K562 (cell line): ENCODE results near the gene UBE2M. TPM values are rescaled to one million over a fixed set of nuclear protein-coding genes. Genes with fewer than 3 reads are reported as not detected.

Experiments
- BMI1 ChIP-seq: fragments of 150-350 bp; IDR thresholded peaks from 2 replicates; pipeline ENCODE4 v1.6.1; 2014; ENCODE audit warnings: low read length
- CREBBP ChIP-seq: IDR thresholded peaks from one replicate; pipeline ENCODE4 v1.6.1; 2012; ENCODE audit warnings: low read depth, mild to moderate bottlenecking, control low read depth, inconsistent platforms, low read length
- KLF1 ChIP-seq: fragments of 450-650 bp; IDR thresholded peaks from 2 replicates; pipeline ENCODE4 v1.6.1; 2016; ENCODE audit warnings: missing genetic modification characterization, missing compliant biosample characterization
- RUNX1 ChIP-seq: sonication (generic); IDR thresholded peaks from 2 replicates; pipeline ENCODE4 v1.6.1; 2016; ENCODE audit warnings: antibody characterized with exemption, low read depth
- SNIP1 ChIP-seq: fragments of 450-650 bp; IDR thresholded peaks from 2 replicates; pipeline ENCODE4 v1.7.1; 2017; ENCODE audit warnings: low read depth, mild to moderate bottlenecking
- TAF1 ChIP-seq: IDR thresholded peaks from 2 replicates; pipeline ENCODE4 v1.6.1; 2011; ENCODE audit warnings: mild to moderate bottlenecking, low read length, moderate library complexity; ENCODE audit not compliant: insufficient read depth, control insufficient read depth, severe bottlenecking; ENCODE audit errors: extremely low read depth
- ZNF121 ChIP-seq: sonication (generic); formaldehyde crosslinking; conservative IDR thresholded peaks from 2 replicates; pipeline ENCODE4 v1.8.0; 2022; ENCODE audit warnings: missing genetic modification reagents
- ZSCAN32 ChIP-seq: fragments of 450-650 bp; formaldehyde crosslinking; IDR thresholded peaks from 2 replicates; pipeline ENCODE4 v1.4.0; 2020; ENCODE audit warnings: mild to moderate bottlenecking, moderate library complexity
- polyA plus RNA-seq, 8 experiments: library from polyadenylated mRNA; depleted of rRNA in 4 of 8; stranded (reverse) in 5 of 8; unstranded in 3 of 8; fragments of >200 nt; fragmentation: Nextera tagmentation in 2 of 8; fragmentation: Illumina TruSeq in 1 of 8; extraction: Ambion mirVana in 2 of 8; extraction: Trizol in 1 of 8; gene quantifications; 2 replicates each; pipeline versions ENCODE4 v1.2.1 to v1.2.3, GENCODE V29; 2011 to 2014; ENCODE audit warnings: inconsistent platforms in 1 of 8, missing spikeins in 1 of 8
- total RNA-seq, 7 experiments: library from RNA; depleted of rRNA in 6 of 7; stranded (reverse); fragments of >200 nt in 6 of 7; fragmentation: Illumina TruSeq in 2 of 7; extraction: Trizol in 2 of 7; gene quantifications; 2 replicates each; pipeline versions ENCODE4 v1.2.1 to v1.2.3, GENCODE V29; 2011 to 2021; ENCODE audit warnings: low replicate concordance in 1 of 7
- TF ChIP-seq, protein P1 (sequence below): fragments of 200-800 bp; sonication (Bioruptor generic); IDR thresholded peaks from 2 replicates; pipeline ENCODE4 v1.6.1; 2016; ENCODE audit warnings: missing genetic modification characterization, missing compliant biosample characterization
- TF ChIP-seq, protein P2 (sequence below): sonication (generic); formaldehyde crosslinking; IDR thresholded peaks from 2 replicates; pipeline ENCODE4 v1.8.0; 2022; ENCODE audit warnings: mild to moderate bottlenecking, missing genetic modification reagents
- TF ChIP-seq, protein P3 (sequence below), 2 experiments: fragments of 250-450 bp in 1 of 2; fragments of 450-650 bp in 1 of 2; sonication (Bioruptor Pico) in 1 of 2; IDR thresholded peaks; 2 replicates each; pipeline versions ENCODE4 v1.6.1 to v1.8.0; 2016 to 2021; ENCODE audit warnings: mild to moderate bottlenecking in 2 of 2, moderate library complexity in 2 of 2, missing compliant biosample characterization in 1 of 2, missing genetic modification characterization in 1 of 2
- TF ChIP-seq, protein P4 (sequence below): IDR thresholded peaks from 2 replicates; pipeline ENCODE4 v1.6.1; 2012; ENCODE audit warnings: low read depth, low read length, improper control_type of control experiment, borderline replicate concordance

Gene UBE2M
- total and polyA plus RNA-seq, 9 of the 15 experiments (the other 6 are each of a cell fraction or from before 2014, with no cell fraction given), result 0.92 to 163 (median 85.7) TPM

DNA sequence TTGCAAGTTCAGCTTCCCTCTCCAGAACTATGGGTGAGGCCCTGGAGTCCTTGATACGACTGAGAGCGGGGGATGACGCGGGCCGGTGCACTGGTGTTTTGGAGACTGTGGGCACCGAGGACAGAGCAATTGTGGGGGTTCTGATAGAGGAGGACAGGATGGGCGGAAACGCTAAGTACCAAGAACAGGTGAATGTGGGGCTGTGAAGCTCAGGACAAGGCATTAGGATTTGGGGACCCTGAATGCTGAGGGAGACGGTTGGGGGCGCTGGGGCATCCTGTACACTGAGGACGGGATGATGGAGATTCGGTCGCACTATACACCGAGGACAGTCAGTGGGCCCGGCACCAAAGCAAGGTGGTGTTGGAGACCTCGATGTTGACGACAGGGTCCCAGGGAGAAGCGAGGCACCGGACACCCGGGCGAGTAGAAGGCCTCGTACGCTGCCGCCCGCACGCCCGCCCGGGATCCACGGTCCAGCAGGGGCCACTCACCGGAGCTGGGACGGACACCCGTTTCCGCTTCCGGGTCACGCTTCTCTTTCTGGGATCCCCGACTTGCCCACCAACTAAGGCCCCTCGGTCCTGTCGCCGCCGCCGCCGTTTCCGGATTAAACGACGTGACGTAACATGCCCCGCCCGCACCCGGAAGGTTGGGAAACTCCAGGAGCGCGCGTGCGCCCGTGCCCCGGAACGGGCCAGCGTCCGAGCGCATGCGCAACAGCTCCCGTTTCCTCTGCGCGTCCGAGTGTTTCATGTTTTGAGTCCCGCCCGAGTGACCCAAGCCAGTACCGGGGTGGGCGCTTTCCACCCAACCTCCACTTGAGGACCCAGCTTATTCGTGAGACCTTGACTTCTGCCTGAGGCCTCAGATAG is 3.7 kb downstream of the UBE2M start, which contains the start of gene CHMP2A (continued):
- TF ChIP-seq, protein P1, sequence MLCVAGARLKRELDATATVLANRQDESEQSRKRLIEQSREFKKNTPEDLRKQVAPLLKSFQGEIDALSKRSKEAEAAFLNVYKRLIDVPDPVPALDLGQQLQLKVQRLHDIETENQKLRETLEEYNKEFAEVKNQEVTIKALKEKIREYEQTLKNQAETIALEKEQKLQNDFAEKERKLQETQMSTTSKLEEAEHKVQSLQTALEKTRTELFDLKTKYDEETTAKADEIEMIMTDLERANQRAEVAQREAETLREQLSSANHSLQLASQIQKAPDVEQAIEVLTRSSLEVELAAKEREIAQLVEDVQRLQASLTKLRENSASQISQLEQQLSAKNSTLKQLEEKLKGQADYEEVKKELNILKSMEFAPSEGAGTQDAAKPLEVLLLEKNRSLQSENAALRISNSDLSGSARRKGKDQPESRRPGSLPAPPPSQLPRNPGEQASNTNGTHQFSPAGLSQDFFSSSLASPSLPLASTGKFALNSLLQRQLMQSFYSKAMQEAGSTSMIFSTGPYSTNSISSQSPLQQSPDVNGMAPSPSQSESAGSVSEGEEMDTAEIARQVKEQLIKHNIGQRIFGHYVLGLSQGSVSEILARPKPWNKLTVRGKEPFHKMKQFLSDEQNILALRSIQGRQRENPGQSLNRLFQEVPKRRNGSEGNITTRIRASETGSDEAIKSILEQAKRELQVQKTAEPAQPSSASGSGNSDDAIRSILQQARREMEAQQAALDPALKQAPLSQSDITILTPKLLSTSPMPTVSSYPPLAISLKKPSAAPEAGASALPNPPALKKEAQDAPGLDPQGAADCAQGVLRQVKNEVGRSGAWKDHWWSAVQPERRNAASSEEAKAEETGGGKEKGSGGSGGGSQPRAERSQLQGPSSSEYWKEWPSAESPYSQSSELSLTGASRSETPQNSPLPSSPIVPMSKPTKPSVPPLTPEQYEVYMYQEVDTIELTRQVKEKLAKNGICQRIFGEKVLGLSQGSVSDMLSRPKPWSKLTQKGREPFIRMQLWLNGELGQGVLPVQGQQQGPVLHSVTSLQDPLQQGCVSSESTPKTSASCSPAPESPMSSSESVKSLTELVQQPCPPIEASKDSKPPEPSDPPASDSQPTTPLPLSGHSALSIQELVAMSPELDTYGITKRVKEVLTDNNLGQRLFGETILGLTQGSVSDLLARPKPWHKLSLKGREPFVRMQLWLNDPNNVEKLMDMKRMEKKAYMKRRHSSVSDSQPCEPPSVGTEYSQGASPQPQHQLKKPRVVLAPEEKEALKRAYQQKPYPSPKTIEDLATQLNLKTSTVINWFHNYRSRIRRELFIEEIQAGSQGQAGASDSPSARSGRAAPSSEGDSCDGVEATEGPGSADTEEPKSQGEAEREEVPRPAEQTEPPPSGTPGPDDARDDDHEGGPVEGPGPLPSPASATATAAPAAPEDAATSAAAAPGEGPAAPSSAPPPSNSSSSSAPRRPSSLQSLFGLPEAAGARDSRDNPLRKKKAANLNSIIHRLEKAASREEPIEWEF (CRISPR knock-in tag), result no peak
- TF ChIP-seq TAF1 (peak; percentile 59), KLF1 (peak; percentile 60), SNIP1 (no peak), CREBBP (no peak), RUNX1 (peak; percentile 82; the same call in 1 of the 2 replicates), BMI1 (no peak), ZNF121 (no peak), ZSCAN32 (CRISPR knock-in tag) (0 out of 2 replicates have a peak, but pooled peaks have one; percentile 62)
- TF ChIP-seq, protein P2, sequence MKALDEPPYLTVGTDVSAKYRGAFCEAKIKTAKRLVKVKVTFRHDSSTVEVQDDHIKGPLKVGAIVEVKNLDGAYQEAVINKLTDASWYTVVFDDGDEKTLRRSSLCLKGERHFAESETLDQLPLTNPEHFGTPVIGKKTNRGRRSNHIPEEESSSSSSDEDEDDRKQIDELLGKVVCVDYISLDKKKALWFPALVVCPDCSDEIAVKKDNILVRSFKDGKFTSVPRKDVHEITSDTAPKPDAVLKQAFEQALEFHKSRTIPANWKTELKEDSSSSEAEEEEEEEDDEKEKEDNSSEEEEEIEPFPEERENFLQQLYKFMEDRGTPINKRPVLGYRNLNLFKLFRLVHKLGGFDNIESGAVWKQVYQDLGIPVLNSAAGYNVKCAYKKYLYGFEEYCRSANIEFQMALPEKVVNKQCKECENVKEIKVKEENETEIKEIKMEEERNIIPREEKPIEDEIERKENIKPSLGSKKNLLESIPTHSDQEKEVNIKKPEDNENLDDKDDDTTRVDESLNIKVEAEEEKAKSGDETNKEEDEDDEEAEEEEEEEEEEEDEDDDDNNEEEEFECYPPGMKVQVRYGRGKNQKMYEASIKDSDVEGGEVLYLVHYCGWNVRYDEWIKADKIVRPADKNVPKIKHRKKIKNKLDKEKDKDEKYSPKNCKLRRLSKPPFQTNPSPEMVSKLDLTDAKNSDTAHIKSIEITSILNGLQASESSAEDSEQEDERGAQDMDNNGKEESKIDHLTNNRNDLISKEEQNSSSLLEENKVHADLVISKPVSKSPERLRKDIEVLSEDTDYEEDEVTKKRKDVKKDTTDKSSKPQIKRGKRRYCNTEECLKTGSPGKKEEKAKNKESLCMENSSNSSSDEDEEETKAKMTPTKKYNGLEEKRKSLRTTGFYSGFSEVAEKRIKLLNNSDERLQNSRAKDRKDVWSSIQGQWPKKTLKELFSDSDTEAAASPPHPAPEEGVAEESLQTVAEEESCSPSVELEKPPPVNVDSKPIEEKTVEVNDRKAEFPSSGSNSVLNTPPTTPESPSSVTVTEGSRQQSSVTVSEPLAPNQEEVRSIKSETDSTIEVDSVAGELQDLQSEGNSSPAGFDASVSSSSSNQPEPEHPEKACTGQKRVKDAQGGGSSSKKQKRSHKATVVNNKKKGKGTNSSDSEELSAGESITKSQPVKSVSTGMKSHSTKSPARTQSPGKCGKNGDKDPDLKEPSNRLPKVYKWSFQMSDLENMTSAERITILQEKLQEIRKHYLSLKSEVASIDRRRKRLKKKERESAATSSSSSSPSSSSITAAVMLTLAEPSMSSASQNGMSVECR, result no peak
- TF ChIP-seq, protein P3, sequence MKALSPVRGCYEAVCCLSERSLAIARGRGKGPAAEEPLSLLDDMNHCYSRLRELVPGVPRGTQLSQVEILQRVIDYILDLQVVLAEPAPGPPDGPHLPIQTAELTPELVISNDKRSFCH (CRISPR knock-in tag; IDR thresholded peaks at IDR 0.05), result no peak
- TF ChIP-seq, protein P3 (tag; IDR thresholded peaks at IDR 0.05), result peak; percentile 38; the same call in 1 of the 2 replicates
- TF ChIP-seq, protein P4, sequence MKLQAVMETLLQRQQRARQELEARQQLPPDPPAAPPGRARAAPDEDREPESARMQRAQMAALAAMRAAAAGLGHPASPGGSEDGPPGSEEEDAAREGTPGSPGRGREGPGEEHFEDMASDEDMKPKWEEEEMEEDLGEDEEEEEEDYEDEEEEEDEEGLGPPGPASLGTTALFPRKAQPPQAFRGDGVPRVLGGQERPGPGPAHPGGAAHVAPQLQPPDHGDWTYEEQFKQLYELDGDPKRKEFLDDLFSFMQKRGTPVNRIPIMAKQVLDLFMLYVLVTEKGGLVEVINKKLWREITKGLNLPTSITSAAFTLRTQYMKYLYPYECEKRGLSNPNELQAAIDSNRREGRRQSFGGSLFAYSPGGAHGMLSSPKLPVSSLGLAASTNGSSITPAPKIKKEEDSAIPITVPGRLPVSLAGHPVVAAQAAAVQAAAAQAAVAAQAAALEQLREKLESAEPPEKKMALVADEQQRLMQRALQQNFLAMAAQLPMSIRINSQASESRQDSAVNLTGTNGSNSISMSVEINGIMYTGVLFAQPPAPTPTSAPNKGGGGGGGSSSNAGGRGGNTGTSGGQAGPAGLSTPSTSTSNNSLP, result no peak
